HG02610 (cell line): ENCODE measurements around the gene MAGEB16.

ENCODE experiments used
- ATAC-seq: cut with Tn5 transposase; IDR thresholded peaks from one replicate; pipeline ENCODE4 v1.9.1; 2021; ENCODE audit warnings: mild to moderate bottlenecking, moderate library complexity; ENCODE audit not compliant: unreplicated experiment

Gene MAGEB16

GRCh38 chrX:35798042-35798441 lies at the start of gene MAGEB16:
TSS of gene MAGEB16 (plus strand) at chrX:35798342. CDS start at chrX:35802197, 3,855 bp downstream.
- ATAC-seq = no peak

- ATAC-seq = no peak
These were observed 24.1 kb upstream of the MAGEB16 start for GRCh38 chrX:35773958-35774564.

GRCh38 chrX:35785075-35785474 lies 13.1 kb upstream of the MAGEB16 start:
- ATAC-seq = no peak

GRCh38 chrX:35786271-35786670 lies 11.9 kb upstream of the MAGEB16 start:
- ATAC-seq = no peak

- no peak for ATAC-seq
These were observed 10.3 kb upstream of the MAGEB16 start for GRCh38 chrX:35787867-35788266.

- ATAC-seq = no peak
These were observed 2.3 kb downstream of the MAGEB16 start for GRCh38 chrX:35800474-35800873.

- ATAC-seq = no peak
These were observed 11.6 kb downstream of the MAGEB16 start for GRCh38 chrX:35809781-35810180.

- ATAC-seq = no peak
These were observed 21.1 kb downstream of the MAGEB16 start for GRCh38 chrX:35819241-35819640.

GRCh38 chrX:35826503-35826902 lies 28.4 kb downstream of the MAGEB16 start:
- ATAC-seq = no peak

GRCh38 chrX:35829501-35829900 lies 31.4 kb downstream of the MAGEB16 start:
- ATAC-seq = no peak

GRCh38 chrX:35841872-35842271 lies 43.7 kb downstream of the MAGEB16 start:
- no peak for ATAC-seq

GRCh38 chrX:35842674-35843073 lies 44.5 kb downstream of the MAGEB16 start:
- no peak for ATAC-seq

GRCh38 chrX:35847736-35848135 lies 49.6 kb downstream of the MAGEB16 start:
- ATAC-seq = no peak
